Measurements from ENCODE around the gene KRTAP2-3.
"Not testable (repeated sequence)": the region's sequence is repeated elsewhere in the genome, so short reads cannot be mapped to it uniquely, and the experiment has no call there.

- not testable (repeated sequence) for TF ChIP-seq TAF1 (IDR thresholded peaks at IDR 0.05; ENCODE audit: borderline replicate concordance, low read depth, low read length); POLR2A (IDR thresholded peaks at IDR 0.05; ENCODE audit: low read depth, low read length); POLR2AphosphoS5 (IDR thresholded peaks at IDR 0.05; ENCODE audit: low read depth, low read length)
These were observed 23.5 kb upstream of the KRTAP2-3 start for GRCh38 chr17:41083427-41083826.

Measured in GM12892 (cell line).